AG04450 (cell line): Measurements from ENCODE around the gene OPRD1. TPM values are rescaled to one million over a fixed set of nuclear protein-coding genes. Genes with fewer than 3 reads are reported as not detected.
A peak's percentile ranks its signal among the peaks of the same experiment; 100 is the strongest.
"Not testable (repeated sequence)": the region's sequence is repeated elsewhere in the genome, so short reads cannot be mapped to it uniquely, and the experiment has no call there.

Experiments
- CTCF ChIA-PET: fragments of 300-600, 350-600 bp; formaldehyde crosslinking; extraction: SDS; loops from one replicate; lab custom pipeline; 2022; ENCODE audit warnings: antibody characterized with exemption, inconsistent platforms; lab: Charles Lee
- POLR2A ChIA-PET: fragments of 350-600 bp; formaldehyde crosslinking; extraction: SDS; loops from one replicate; lab custom pipeline; 2021; ENCODE audit warnings: antibody characterized with exemption, inconsistent platforms; lab: Yijun Ruan, JAX
- DNase-seq: peaks from one replicate; pipeline ENCODE4 v3.0.0-alpha.2; 2011; ENCODE audit warnings: low read depth, low spot score
- H3K27ac ChIP-seq: one replicate; pipeline ENCODE4 v1.5.1; 2012; ENCODE audit warnings: low read depth, low read length, control low read depth
- H3K27me3 ChIP-seq: one replicate; pipeline ENCODE4 v1.6.0; 2012; ENCODE audit warnings: low read length; ENCODE audit not compliant: control insufficient read depth, insufficient read depth
- H3K4me3 ChIP-seq: 2 replicates; pipeline ENCODE4 v1.5.1; 2011; ENCODE audit warnings: mild to moderate bottlenecking, low read depth, low read length, control low read depth
- H3K9me3 ChIP-seq: 2 replicates; pipeline ENCODE4 v1.5.1; 2012; ENCODE audit warnings: low read length; ENCODE audit not compliant: control insufficient read depth, insufficient read depth
- polyA plus RNA-seq: library from polyadenylated mRNA; depleted of rRNA; stranded (reverse); fragments of >200 nt; gene quantifications from 2 replicates; pipeline ENCODE4 v1.2.3, GENCODE V29; 2011
- TF ChIP-seq, protein P1 (sequence below): IDR thresholded peaks from 2 replicates; pipeline ENCODE4 v1.5.1; 2011; ENCODE audit warnings: low read depth, low read length, control low read depth, inconsistent platforms

Gene OPRD1
- polyA plus RNA-seq, 1 experiment = not detected

DNA sequence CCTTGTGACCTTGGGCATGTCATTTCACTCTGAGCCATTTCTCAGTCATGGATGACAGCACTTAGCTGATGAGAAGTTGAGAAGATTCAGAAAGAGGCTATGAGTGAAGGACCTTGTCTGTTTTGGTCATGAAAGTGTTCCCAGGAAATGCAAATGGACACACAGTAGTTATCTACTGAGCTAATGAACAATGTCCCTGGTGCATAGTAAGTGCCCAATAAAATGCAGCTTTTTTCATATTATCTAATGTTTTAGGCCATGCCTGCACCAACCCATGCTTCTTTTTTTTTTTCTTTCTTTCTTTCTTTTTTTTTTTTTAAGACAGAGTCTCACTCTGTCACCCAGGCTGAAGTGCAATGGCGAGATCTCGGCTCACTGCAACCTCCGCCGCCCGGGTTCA is 58.0 kb downstream of the OPRD1 start:
- DNase-seq = no peak
- ChIA-PET CTCF (interaction anchor here (0.7 to 1.2 kb wide), 4 partner anchors 12 to 255 kb away, joined by 3 to 9 read pairs (median 6); no protein-coding TSS in a partner anchor), POLR2A (interaction anchor here (1.1 kb wide), 1 partner anchor 221 kb away, joined by 3 read pairs; the partner anchor contains the start of gene RNU11)
- TF ChIP-seq, protein P1, sequence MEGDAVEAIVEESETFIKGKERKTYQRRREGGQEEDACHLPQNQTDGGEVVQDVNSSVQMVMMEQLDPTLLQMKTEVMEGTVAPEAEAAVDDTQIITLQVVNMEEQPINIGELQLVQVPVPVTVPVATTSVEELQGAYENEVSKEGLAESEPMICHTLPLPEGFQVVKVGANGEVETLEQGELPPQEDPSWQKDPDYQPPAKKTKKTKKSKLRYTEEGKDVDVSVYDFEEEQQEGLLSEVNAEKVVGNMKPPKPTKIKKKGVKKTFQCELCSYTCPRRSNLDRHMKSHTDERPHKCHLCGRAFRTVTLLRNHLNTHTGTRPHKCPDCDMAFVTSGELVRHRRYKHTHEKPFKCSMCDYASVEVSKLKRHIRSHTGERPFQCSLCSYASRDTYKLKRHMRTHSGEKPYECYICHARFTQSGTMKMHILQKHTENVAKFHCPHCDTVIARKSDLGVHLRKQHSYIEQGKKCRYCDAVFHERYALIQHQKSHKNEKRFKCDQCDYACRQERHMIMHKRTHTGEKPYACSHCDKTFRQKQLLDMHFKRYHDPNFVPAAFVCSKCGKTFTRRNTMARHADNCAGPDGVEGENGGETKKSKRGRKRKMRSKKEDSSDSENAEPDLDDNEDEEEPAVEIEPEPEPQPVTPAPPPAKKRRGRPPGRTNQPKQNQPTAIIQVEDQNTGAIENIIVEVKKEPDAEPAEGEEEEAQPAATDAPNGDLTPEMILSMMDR = no peak
- no peak overlapping the region for H3K4me3 ChIP-seq
- no peaks in the 10 kb centered on the region; the same call in 1 of the 2 replicates for H3K9me3 ChIP-seq
- no peak overlapping the region for H3K27ac ChIP-seq
- H3K27me3 ChIP-seq = peaks cover 22% of the 10 kb centered on the region

DNA sequence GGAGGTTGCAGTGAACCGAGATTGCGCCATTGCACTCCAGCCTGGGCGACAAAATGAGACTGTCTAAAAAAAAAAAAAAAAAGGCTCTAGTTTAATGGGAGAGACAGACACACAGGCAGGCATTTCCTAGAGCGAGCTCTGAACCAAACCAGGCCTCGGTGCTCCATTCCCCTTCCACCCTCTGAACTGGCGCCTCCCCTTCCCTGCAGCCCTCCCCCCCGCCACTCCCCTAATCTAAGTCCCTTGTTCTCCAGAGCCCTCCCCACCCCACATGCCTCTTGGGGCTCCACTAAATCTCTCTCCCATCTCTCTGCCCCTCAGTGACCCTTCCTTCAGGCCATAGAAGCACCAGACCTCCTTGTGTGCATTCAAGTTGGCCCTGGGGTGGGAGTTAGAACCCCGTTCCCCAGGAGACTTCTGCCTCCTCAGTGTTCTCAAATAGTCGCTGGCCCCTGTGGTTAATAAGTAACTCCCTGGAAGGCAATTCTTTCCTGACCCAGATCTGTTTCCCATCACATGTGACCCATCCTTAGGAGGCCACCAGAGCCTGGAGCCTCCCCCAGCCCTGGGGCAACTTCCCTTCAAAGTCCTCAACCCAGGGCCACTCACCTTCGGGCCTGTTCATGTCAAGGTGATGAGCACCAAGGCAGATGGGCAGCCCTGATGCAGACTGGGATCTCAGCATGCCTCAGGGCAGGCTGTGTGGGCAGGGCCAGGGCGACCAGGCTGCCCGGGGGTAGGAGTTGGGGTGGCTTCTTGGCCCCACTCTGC is 59.8 kb downstream of the OPRD1 start:
- H3K27me3 ChIP-seq = peaks cover 8% of the 10 kb centered on the region
- CTCF ChIA-PET = interaction anchor here (1.0 kb wide), 1 partner anchor 87 kb away, joined by 5 read pairs; no protein-coding TSS in a partner anchor
- H3K4me3 ChIP-seq = no peak overlapping the region
- no peak overlapping the region for H3K27ac ChIP-seq
- POLR2A ChIA-PET = no interaction called here
- DNase-seq = no peak
- no peaks in the 10 kb centered on the region; the same call in 1 of the 2 replicates for H3K9me3 ChIP-seq
- TF ChIP-seq, protein P1 = no peak

DNA sequence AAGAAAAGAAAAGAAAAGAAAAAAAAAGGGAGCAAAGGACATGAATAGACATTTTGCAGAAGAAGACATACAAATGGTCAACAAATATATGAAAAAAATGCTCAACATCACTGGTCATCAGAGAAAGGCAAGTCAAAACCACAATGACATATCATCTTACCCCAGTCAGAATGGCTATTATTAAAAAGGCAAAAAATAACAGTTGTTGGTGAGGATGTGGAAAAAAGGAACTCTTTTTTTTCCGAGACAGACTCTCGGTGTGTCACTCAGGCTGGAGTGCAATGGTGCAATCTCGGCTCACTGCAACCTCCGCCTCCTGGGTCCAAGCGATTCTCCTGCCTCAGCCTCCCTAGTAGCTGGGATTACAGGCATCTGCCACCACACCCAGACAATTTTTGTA is 63.2 kb downstream of the OPRD1 start:
- H3K27ac ChIP-seq, H3K4me3 ChIP-seq, DNase-seq, H3K9me3 ChIP-seq, POLR2A ChIA-PET: not testable (repeated sequence)
- CTCF ChIA-PET = interaction anchor here (0.6 to 11.6 kb wide), 10 partner anchors 9 to 293 kb away, joined by 3 to 712 read pairs (median 8); partner anchors contain the start of genes TAF12 and YTHDF2
- peaks cover 11% of the 10 kb centered on the region for H3K27me3 ChIP-seq

DNA sequence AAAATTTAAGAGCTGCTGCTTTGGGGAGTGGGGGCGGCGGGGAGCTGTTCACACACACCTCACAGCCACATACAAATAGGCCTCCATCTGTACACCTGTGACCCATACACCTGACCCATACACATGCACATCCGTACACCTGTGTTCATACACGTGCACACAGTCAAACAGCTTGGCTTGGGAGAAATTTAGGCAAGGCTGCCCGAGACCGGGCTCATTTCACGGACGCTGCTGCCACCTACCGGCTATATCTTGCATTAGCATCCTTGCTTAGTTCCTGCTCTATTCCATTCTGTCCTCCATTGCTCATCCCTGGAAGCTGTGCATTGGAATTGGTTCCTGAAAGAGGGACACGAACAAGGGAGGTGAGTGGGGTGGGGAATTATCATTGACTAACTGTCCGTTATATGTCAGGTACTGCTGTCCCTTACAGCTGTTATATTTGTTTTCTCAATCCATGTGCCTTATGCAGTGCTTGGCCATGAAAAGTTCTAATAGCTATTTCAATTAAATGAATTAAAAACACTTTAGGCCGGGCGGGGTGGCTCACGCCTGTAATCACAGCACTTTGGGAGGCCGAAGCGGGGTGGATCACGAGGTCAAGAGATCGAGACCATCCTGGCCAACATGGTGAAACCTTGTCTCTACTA is 65.3 kb downstream of the OPRD1 start:
- TF ChIP-seq, protein P1 = peak; percentile 94
- CTCF ChIA-PET = interaction anchor here (0.5 to 11.6 kb wide), 80 partner anchors 8 to 628 kb away, joined by 3 to 712 read pairs (median 4); partner anchors contain the start of genes EPB41, RNU11, TAF12 and YTHDF2

DNA sequence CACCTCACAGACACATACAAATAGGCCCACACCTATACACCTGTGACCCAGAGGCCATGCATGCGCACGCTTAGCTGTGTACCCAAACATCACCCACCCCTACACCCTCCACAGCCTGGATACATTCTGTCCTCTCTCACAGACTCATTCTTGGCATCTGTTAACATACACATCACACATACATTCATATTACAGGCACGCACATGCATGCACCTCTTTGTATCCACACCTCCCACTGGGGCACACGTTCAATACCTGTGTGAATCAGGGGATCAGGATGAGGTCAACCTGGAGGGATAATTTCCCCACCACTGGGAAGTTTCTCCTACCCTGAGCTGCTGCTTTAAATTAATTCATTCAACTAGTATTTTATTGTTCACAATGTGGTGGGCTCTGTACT is 66.8 kb downstream of the OPRD1 start:
- no peak overlapping the region for H3K4me3 ChIP-seq
- ChIA-PET POLR2A (interaction anchor here (0.6 kb wide), 1 partner anchor 324 kb away, joined by 3 read pairs; no protein-coding TSS in a partner anchor), CTCF (interaction anchor here (0.6 to 11.6 kb wide), 6 partner anchors 95 to 785 kb away, joined by 3 to 712 read pairs (median 10); no protein-coding TSS in a partner anchor)

More for the DNA sequence above, 65.3 kb downstream of the OPRD1 start:
- Histone ChIP-seq H3K9me3 (no peaks in the 10 kb centered on the region), H3K27me3 (peaks cover 7% of the 10 kb centered on the region), H3K4me3 (no peak overlapping the region), H3K27ac (no peak overlapping the region)
- POLR2A ChIA-PET = interaction anchor here (0.5 to 2.8 kb wide), 10 partner anchors 92 to 362 kb away, joined by 3 to 22 read pairs (median 3); partner anchors contain the start of genes RNU11 and YTHDF2
- DNase-seq = peak; percentile 23

More for the DNA sequence above, 66.8 kb downstream of the OPRD1 start:
- Histone ChIP-seq H3K27me3 (peaks cover 7% of the 10 kb centered on the region), H3K27ac (no peak overlapping the region), H3K9me3 (no peaks in the 10 kb centered on the region)
- TF ChIP-seq, protein P1 = no peak
- DNase-seq = no peak
